GM12874 (cell line): ENCODE results near the gene FAM174C.

Source experiments
- TF ChIP-seq, protein P1 (sequence below): IDR thresholded peaks from 2 replicates; pipeline ENCODE4 v1.5.1; 2011; ENCODE audit warnings: low read depth, mild to moderate bottlenecking, control low read depth, low read length, moderate library complexity; ENCODE audit not compliant: insufficient read depth

FAM174C gene

DNA sequence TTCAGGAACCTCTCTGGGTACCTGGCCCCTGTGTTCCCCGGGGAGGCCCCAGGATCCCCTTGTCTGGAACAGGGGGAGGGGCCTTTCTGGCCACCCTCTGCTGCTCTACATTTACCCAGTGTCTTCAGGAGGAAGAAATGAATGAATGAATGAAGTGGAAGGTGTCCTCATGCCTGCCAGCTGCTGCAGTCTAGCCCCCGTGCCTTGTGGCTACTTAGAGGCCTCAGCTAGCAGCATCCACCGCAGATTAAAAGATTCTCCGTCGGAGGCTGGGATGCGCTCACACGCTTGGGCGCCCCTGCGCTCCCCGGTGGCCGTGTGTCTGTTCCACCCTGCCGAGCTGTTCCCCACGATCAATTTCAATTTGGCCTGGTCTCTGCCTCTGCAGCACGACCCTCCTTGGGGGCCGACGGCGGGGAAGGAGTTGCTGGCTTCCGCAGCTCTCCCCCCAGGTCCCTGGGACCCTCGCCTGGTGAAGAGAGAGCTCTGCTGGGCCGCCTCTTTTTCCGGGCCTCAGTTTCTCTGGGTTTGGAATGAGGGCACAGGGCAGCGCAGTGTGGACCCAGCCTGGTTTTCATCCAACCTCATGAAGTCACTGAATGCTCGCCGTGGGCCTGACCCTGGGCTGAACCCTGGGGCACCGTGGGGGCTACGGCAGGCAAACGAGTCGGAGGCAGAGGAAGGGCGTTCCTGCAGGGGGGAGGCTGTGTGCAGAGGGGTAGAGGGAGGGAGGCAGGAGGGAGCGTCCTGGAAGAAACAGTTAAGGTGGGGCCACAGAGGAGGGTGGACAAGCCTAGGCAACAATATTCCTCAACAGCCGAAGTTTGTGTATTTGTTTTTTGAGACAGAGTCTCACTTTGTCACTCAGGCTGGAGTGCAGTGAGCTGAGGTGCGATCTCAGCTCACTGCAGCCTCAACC lies 38.6 kb downstream of the FAM174C start:
- TF ChIP-seq, protein P1, sequence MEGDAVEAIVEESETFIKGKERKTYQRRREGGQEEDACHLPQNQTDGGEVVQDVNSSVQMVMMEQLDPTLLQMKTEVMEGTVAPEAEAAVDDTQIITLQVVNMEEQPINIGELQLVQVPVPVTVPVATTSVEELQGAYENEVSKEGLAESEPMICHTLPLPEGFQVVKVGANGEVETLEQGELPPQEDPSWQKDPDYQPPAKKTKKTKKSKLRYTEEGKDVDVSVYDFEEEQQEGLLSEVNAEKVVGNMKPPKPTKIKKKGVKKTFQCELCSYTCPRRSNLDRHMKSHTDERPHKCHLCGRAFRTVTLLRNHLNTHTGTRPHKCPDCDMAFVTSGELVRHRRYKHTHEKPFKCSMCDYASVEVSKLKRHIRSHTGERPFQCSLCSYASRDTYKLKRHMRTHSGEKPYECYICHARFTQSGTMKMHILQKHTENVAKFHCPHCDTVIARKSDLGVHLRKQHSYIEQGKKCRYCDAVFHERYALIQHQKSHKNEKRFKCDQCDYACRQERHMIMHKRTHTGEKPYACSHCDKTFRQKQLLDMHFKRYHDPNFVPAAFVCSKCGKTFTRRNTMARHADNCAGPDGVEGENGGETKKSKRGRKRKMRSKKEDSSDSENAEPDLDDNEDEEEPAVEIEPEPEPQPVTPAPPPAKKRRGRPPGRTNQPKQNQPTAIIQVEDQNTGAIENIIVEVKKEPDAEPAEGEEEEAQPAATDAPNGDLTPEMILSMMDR: no peak

DNA sequence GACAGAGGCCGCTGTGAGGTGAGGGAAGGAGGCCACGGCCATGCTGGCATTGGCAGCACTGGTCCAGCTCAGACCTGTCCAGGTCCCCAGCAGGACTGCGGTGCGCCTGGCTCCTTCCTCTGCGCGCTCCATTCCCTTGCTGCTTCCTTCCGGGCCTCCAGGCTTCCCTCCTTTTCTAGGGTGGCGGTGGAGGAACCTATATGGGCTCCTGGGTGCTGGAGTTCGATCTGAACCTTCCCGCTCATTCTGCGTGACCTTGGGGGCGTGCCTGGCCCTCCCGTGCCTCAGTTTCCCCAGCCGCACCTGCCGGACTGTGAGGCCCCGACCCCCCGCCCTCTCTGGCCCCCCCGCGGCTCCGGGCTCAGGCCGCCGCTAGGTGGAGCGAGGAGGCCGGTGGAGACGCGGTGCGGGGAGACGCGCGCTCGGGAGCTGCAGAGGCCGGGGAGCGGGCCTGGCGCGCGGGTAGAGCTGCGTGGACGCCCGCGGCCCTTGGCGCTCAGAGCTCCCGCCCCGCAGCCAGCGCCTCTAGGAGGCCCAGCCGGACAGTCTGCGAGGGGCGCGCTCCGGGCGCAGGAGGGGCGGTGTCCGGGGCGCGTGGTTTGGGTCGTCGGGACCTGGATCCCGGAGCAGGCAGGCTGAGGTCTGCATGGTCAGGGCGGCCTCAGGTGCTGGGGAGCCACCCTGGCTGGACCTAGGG lies 40.3 kb downstream of the FAM174C start:
- TF ChIP-seq, protein P1: peak; percentile 67

DNA sequence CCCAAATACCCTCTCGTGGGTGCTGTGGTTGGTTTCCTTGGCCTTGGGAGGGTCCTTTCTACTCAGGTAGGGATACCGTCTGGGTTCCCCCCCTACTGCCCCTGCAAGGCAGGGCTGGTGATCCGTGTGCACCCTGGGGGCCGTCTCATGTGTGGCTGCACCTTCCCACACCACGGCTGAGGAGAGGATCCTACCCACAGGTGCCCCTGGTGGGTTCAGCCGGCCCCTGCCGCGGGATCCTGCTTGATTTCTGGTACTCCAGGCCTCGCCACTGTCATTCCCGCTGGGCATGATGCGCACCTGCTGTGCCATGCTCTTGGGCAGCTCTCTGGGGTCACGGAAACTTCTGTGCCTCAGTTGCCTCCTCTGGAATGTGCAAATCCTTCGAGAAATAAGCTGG lies 41.1 kb downstream of the FAM174C start:
- TF ChIP-seq, protein P1: no peak

DNA sequence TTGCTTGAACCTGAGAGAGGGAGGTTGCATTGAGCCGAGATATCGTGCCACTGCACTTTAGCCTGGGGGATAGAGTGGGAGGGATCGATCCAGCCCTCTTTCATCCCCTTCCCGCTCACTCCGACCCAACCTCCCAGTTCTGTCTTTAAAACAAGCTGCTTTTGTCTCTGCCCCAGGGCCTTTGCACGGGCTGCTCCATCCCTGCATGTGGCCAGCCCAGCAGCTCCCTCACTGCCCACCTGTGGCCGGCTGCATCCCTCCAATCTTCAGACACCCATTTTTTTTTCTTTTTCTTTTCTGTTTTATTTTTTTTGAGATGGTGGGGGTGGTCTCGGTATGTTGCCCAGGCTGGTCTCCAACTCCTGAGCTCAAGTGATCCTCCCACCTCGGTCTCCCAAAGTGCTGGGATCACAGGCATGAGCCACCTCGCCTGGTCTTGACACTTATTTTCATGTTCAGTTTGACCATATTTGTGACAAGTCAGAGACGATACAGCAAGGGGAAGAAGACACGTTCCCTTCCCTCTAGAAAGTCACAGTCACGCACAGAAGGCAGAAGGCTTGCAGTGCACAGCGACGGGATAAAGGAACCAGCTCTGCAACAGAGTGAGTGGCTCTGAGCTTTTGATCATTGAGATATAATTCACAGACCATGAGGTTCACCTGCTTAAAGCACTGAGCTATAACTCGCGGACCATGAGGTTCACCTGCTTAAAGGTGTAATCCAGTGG lies 42.1 kb downstream of the FAM174C start:
- TF ChIP-seq, protein P1: no peak

DNA sequence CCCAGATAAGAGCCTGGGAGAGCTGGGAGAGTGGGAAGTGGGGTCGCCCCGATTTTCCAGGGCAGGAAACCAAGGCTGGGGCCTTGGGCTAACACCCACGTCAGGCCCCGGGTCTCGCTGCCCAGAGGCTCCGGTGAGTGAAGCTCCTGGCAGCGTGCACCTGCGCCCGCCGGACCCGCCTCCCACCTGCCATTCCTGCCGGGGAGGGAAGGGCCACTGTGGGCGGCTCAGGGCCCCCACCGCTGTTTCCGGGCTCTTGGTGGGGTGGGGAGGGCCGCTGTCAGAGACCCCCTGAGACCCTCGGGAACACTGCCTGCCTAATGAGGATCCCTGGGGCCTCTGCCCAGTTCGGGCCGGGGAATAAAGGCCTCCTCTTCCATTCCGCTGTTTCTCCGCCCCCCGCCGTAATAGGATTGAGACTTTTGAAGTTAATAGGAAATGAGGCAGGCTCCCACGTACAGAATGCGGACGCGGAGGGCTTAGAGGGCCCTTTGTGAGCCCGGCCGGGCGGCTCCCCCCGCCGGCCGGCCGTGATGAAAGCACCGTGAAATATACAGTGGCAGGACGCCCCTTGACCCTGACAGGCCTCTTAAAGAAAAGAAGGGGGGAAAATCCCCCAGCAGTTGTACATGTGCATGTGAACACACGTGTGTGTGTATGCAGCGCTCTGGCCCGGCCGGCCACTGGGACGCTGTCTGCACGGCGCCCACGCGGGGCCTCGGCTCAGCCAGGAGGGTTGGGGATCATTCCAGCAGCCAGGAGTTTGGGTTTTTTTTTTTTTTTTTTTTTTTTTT lies 43.5 kb downstream of the FAM174C start:
- TF ChIP-seq, protein P1: no peak

DNA sequence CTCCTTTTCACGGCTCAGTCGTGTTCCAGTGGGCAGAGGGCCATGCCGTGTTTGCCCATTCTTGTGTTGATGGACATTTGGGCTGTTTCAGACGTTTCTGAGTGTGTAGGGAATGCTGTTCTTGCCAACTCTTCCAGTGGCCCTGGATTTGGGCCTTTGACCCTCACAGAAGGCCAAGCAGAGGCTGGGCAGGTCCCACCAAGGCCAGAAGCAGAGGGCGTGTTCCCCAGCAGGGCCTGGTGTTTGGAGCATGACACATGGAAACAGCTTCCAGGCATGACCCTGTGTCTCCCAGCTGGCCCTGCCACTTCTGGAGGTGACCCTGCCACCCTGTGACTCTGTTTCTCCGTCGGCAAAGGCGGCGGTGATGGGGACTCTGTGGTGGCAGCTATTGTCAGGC lies 46.2 kb downstream of the FAM174C start:
- TF ChIP-seq, protein P1: no peak
